Vagina (tissue), 2 donors: ENCODE results near the gene TSNAX.

ENCODE experiments used
- POLR2A ChIP-seq, 2 donors: fragments of 450-650 bp; IDR thresholded peaks; one replicate each; pipeline ENCODE4 v1.6.1; 2017; ENCODE audit warnings: antibody characterized with exemption in 2 of 2, mild to moderate bottlenecking in 2 of 2, moderate library complexity in 2 of 2
- POLR2AphosphoS5 ChIP-seq, 2 donors: sonication (generic); formaldehyde crosslinking; IDR thresholded peaks; one replicate each; pipeline ENCODE4 v1.9.0; 2017; ENCODE audit warnings: antibody characterized with exemption in 2 of 2, mild to moderate bottlenecking in 2 of 2, low read depth in 1 of 2; ENCODE audit not compliant: insufficient read depth in 1 of 2
- TF ChIP-seq, protein P1 (sequence below), 3 experiments: fragments of 450-650 bp in 2 of 3; fragments of 200-600 bp in 1 of 3; sonication (generic) in 1 of 3; IDR thresholded peaks; one replicate each; pipeline ENCODE4 v1.5.1; 2017 to 2019; ENCODE audit warnings: antibody characterized with exemption in 3 of 3, mild to moderate bottlenecking in 2 of 3, moderate library complexity in 2 of 3

DNA sequence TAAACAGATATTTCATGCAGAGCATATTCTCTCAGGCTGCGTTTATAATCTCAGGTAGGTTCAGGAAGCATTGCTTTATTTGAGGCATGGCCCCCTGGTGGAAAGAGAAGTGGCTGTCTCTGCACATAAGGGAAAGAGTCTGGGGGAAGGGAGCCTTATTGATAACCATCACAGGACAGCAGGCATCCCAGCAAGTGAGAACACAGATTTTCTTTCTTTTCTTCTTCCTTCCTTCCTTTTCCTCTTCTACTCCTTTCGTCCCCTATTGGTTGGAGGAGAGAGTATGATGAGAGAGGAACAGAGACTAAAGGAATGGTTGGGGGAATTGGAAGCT is 21.9 kb downstream of the TSNAX start:
- TF ChIP-seq POLR2A (IDR thresholded peaks at IDR 0.05) (no peak), POLR2AphosphoS5 (IDR thresholded peaks at IDR 0.05; ENCODE audit: insufficient read depth in 1 of 2, low read depth in 1 of 2) (no peak)
- TF ChIP-seq, protein P1, sequence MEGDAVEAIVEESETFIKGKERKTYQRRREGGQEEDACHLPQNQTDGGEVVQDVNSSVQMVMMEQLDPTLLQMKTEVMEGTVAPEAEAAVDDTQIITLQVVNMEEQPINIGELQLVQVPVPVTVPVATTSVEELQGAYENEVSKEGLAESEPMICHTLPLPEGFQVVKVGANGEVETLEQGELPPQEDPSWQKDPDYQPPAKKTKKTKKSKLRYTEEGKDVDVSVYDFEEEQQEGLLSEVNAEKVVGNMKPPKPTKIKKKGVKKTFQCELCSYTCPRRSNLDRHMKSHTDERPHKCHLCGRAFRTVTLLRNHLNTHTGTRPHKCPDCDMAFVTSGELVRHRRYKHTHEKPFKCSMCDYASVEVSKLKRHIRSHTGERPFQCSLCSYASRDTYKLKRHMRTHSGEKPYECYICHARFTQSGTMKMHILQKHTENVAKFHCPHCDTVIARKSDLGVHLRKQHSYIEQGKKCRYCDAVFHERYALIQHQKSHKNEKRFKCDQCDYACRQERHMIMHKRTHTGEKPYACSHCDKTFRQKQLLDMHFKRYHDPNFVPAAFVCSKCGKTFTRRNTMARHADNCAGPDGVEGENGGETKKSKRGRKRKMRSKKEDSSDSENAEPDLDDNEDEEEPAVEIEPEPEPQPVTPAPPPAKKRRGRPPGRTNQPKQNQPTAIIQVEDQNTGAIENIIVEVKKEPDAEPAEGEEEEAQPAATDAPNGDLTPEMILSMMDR (IDR thresholded peaks at IDR 0.05): no peak
